Vagina (tissue), 2 donors: ENCODE results near the gene INPP5F. TPM values are rescaled to one million over a fixed set of nuclear protein-coding genes. Genes with fewer than 3 reads are reported as not detected.

Experiments
- DNase-seq, 2 donors: peaks; one replicate each; pipeline ENCODE4 v3.0.0-alpha.2; 2017; ENCODE audit errors: extremely low spot score in 2 of 2
- H3K27ac ChIP-seq: fragments of 200-600 bp; sonication (generic); one replicate; pipeline ENCODE4 v1.5.1; 2019
- H3K27me3 ChIP-seq: fragments of 200-600 bp; sonication (generic); one replicate; pipeline ENCODE4 v1.5.1; 2019
- H3K36me3 ChIP-seq, 2 donors: fragments of 200-600 bp; sonication (generic); one replicate each; pipeline ENCODE4 v1.5.1; 2017 to 2019
- H3K4me1 ChIP-seq: fragments of 200-600 bp; sonication (generic); one replicate; pipeline ENCODE4 v1.5.1; 2019
- H3K4me3 ChIP-seq, 2 donors: fragments of 200-600 bp; sonication (generic); 1 replicate in 1 of 2; 2 replicates in 1 of 2; pipeline ENCODE4 v1.5.1; 2016 to 2019
- H3K9me3 ChIP-seq: fragments of 200-600 bp; sonication (generic); one replicate; pipeline ENCODE4 v1.5.1; 2019
- POLR2A ChIP-seq, 2 donors: fragments of 450-650 bp; IDR thresholded peaks; one replicate each; pipeline ENCODE4 v1.6.1; 2017; ENCODE audit warnings: antibody characterized with exemption in 2 of 2, mild to moderate bottlenecking in 2 of 2, moderate library complexity in 2 of 2
- POLR2AphosphoS5 ChIP-seq, 2 donors: sonication (generic); formaldehyde crosslinking; IDR thresholded peaks; one replicate each; pipeline ENCODE4 v1.9.0; 2017; ENCODE audit warnings: antibody characterized with exemption in 2 of 2, mild to moderate bottlenecking in 2 of 2, low read depth in 1 of 2; ENCODE audit not compliant: insufficient read depth in 1 of 2
- intact Hi-C: fragments of 100-400 bp; cut with DNase I; formaldehyde crosslinking; loops from one replicate; pipeline ENCODE4 v1.15.1; 2023
- total RNA-seq: library from RNA; depleted of rRNA; stranded (reverse); fragments of >200 nt; gene quantifications from one replicate; pipeline ENCODE4 v1.2.3, GENCODE V29; 2016
- TF ChIP-seq, protein P1 (sequence below), 3 experiments: fragments of 450-650 bp in 2 of 3; fragments of 200-600 bp in 1 of 3; sonication (generic) in 1 of 3; IDR thresholded peaks; one replicate each; pipeline ENCODE4 v1.5.1; 2017 to 2019; ENCODE audit warnings: antibody characterized with exemption in 3 of 3, mild to moderate bottlenecking in 2 of 3, moderate library complexity in 2 of 3

INPP5F gene
- total RNA-seq, 1 donor from 2014 or later, result 18.4 TPM

DNA sequence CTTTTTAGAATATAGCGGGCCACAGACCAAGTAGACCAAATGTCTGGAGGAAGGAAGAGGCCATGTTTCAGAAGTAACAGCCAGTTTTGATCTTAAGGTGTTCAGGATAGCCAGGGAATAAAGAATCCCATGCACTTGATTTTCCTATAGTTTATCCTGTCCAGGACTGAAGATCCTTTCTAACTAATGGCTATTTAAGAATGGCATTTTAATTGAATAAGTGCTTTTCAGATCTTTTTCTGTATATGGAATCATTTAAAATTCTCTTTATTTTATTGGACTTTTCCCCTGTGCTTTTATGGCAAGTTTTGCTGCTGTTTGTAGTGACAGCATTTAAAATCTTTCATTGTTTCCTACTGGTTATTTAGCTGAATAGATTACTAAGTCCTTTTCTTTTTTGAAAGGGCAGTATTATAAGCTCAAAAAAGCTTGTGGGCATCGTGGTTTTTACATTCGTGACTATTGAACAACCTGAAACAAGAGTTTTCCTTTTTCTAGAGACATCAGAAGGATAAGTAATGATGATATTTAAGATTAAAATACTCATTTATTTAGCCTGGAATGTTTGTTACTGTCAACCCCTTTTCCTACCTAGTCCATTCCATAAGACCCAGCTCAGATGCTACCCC, 2.4 kb downstream of the INPP5F start:
- DNase-seq, result no peak
- TF ChIP-seq POLR2A (IDR thresholded peaks at IDR 0.05) (no peak), POLR2AphosphoS5 (IDR thresholded peaks at IDR 0.05; ENCODE audit: insufficient read depth in 1 of 2, low read depth in 1 of 2) (no peak)
- TF ChIP-seq, protein P1, sequence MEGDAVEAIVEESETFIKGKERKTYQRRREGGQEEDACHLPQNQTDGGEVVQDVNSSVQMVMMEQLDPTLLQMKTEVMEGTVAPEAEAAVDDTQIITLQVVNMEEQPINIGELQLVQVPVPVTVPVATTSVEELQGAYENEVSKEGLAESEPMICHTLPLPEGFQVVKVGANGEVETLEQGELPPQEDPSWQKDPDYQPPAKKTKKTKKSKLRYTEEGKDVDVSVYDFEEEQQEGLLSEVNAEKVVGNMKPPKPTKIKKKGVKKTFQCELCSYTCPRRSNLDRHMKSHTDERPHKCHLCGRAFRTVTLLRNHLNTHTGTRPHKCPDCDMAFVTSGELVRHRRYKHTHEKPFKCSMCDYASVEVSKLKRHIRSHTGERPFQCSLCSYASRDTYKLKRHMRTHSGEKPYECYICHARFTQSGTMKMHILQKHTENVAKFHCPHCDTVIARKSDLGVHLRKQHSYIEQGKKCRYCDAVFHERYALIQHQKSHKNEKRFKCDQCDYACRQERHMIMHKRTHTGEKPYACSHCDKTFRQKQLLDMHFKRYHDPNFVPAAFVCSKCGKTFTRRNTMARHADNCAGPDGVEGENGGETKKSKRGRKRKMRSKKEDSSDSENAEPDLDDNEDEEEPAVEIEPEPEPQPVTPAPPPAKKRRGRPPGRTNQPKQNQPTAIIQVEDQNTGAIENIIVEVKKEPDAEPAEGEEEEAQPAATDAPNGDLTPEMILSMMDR (IDR thresholded peaks at IDR 0.05), result no peak
- Histone ChIP-seq H3K4me1 (peaks cover 40% of the 10 kb centered on the region), H3K9me3 (no peaks in the 10 kb centered on the region), H3K36me3 (no peaks in the 10 kb centered on the region), H3K4me3 (no peak overlapping the region), H3K27ac (peak overlapping the region; percentile 21), H3K27me3 (no peaks in the 10 kb centered on the region)
- intact Hi-C loops, result no loop called here

DNA sequence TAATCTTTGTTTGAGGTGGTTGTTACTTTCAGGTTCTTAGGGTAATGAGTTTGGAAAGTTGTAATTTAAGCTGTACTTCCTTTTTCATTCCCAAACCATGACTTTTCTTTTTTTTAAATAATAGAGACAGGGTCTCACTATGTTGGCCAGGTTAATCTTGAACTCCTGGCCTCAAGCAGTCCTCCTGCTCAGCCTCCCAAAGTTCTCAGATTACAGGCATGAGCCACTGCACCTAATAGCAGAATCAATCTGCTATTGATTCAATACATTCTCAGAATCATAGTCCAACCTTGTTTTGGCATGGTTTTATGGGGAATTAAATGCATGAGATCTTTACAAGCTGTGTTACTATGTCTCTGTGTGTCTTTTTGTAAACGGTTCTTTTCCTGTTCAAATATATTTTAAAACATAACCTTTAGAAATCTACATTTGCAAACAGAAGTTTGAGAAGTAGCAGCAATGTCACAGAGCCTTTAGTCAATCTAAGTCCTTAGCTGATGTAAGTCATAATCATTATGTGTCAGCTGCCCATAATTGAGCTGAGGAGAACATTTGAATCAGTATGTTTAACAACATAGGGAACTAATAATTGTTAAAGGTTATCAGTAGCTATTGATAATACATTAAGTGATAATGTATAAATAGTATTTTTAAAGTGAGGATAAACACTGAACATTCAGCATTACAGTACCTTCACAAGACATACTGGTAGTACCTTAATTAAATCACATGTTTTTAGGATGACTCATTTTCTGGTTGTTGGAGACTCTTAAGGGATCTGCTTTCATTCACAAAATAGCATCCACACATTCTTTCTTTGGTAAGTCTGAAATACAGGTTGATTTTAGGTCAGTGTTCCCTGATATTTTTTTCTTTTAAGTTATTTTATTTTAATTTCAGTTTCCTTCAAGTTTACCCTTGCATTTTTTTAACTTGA, 8.8 kb downstream of the INPP5F start:
- Histone ChIP-seq H3K36me3 (no peaks in the 10 kb centered on the region), H3K4me1 (peaks cover 28% of the 10 kb centered on the region), H3K27ac (no peak overlapping the region), H3K27me3 (no peaks in the 10 kb centered on the region), H3K9me3 (no peaks in the 10 kb centered on the region), H3K4me3 (no peak overlapping the region)
- TF ChIP-seq, protein P1 (IDR thresholded peaks at IDR 0.05), result no peak
- TF ChIP-seq POLR2A (IDR thresholded peaks at IDR 0.05), result no peak
- no peak for TF ChIP-seq POLR2AphosphoS5 (IDR thresholded peaks at IDR 0.05; ENCODE audit: insufficient read depth in 1 of 2, low read depth in 1 of 2)
- intact Hi-C loops, result no loop called here
- DNase-seq, result no peak

DNA sequence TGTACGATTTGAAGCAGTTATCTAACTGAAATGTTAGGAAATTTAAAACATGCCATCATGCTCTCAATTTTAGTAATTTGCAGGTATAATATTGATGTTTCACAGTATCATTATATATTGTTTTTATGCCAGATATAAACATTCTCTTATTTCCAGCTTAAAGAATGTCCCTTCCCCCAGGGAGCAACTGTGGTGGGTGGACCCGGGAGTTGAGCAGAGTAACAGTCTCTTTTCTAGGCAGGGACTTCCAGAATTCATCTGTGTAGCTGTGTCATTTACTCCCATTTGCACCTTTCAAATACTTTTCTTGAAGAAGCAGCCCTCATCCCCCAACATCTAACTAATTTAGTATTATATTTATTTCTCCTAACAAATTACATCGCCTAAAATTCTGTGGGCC, 9.6 kb downstream of the INPP5F start:
- H3K4me3 ChIP-seq, result no peak overlapping the region
- H3K27ac ChIP-seq, result no peak overlapping the region
- intact Hi-C loops, result no loop called here
- TF ChIP-seq POLR2AphosphoS5 (IDR thresholded peaks at IDR 0.05; ENCODE audit: insufficient read depth in 1 of 2, low read depth in 1 of 2) (no peak), POLR2A (IDR thresholded peaks at IDR 0.05) (no peak)
- TF ChIP-seq, protein P1 (IDR thresholded peaks at IDR 0.05), result no peak
- H3K36me3 ChIP-seq, result no peaks in the 10 kb centered on the region
- H3K27me3 ChIP-seq, result no peaks in the 10 kb centered on the region
- no peaks in the 10 kb centered on the region for H3K9me3 ChIP-seq
- no peak for DNase-seq
- H3K4me1 ChIP-seq, result peaks cover 28% of the 10 kb centered on the region

DNA sequence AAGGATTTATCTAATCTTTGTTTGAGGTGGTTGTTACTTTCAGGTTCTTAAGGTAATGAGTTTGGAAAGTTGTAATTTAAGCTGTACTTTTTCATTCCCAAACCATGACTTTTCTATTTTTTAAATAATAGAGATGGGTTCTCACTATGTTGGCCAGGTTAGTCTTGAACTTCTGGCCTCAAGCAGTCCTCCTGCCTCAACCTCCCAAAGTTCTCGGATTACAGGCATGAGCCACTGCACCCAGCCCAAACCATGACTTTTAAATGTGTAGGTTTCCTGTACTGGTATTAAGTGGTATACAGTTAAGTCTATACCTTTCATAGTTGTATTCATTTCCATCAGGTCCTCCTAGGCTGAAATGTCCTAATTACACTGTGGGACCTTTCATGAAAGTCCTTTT, 10.4 kb downstream of the INPP5F start:
- no peak for DNase-seq
- Histone ChIP-seq H3K9me3 (no peaks in the 10 kb centered on the region), H3K27ac (no peak overlapping the region), H3K36me3 (no peaks in the 10 kb centered on the region), H3K4me3 (no peak overlapping the region), H3K4me1 (peaks cover 28% of the 10 kb centered on the region), H3K27me3 (no peaks in the 10 kb centered on the region)
- intact Hi-C loops, result no loop called here
- TF ChIP-seq, protein P1 (IDR thresholded peaks at IDR 0.05), result no peak
- TF ChIP-seq POLR2A (IDR thresholded peaks at IDR 0.05) (no peak), POLR2AphosphoS5 (IDR thresholded peaks at IDR 0.05; ENCODE audit: insufficient read depth in 1 of 2, low read depth in 1 of 2) (no peak)
